Sigmoid colon (tissue), 4 donors: ENCODE results near the gene CNDP2.

Experiments used
- POLR2A ChIP-seq, 2 donors: fragments of 450-650 bp; IDR thresholded peaks; one replicate each; pipeline ENCODE4 v1.6.1; 2016; ENCODE audit warnings: antibody characterized with exemption in 2 of 2, mild to moderate bottlenecking in 2 of 2, moderate library complexity in 2 of 2
- POLR2AphosphoS5 ChIP-seq, 4 donors: sonication (generic); formaldehyde crosslinking; IDR thresholded peaks; one replicate each; pipeline ENCODE4 v1.6.1; 2017; ENCODE audit warnings: antibody characterized with exemption in 4 of 4
- TF ChIP-seq, protein P1 (sequence below), 4 experiments: fragments of 450-650 bp in 3 of 4; fragments of 200-600 bp in 1 of 4; IDR thresholded peaks; one replicate each; pipeline ENCODE4 v1.5.1; 2016 to 2019; ENCODE audit warnings: antibody characterized with exemption in 4 of 4, mild to moderate bottlenecking in 3 of 4, moderate library complexity in 2 of 4

DNA sequence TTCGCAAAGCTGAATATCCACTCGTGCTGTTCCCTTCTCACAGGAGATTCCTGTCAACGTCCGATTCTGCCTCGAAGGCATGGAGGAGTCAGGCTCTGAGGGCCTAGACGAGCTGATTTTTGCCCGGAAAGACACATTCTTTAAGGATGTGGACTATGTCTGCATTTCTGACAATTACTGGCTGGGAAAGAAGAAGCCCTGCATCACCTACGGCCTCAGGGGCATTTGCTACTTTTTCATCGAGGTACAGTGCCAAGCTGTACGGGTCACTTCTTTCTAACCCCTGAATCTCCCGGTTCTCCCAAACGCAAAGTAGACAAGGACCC lies 14.6 kb downstream of the CNDP2 start:
- TF ChIP-seq POLR2A (IDR thresholded peaks at IDR 0.05) (no peak), POLR2AphosphoS5 (IDR thresholded peaks at IDR 0.05) (no peak)
- TF ChIP-seq, protein P1, sequence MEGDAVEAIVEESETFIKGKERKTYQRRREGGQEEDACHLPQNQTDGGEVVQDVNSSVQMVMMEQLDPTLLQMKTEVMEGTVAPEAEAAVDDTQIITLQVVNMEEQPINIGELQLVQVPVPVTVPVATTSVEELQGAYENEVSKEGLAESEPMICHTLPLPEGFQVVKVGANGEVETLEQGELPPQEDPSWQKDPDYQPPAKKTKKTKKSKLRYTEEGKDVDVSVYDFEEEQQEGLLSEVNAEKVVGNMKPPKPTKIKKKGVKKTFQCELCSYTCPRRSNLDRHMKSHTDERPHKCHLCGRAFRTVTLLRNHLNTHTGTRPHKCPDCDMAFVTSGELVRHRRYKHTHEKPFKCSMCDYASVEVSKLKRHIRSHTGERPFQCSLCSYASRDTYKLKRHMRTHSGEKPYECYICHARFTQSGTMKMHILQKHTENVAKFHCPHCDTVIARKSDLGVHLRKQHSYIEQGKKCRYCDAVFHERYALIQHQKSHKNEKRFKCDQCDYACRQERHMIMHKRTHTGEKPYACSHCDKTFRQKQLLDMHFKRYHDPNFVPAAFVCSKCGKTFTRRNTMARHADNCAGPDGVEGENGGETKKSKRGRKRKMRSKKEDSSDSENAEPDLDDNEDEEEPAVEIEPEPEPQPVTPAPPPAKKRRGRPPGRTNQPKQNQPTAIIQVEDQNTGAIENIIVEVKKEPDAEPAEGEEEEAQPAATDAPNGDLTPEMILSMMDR (IDR thresholded peaks at IDR 0.05), result no peak
